SKM-1 (cell line): ENCODE measurements around the gene RASSF1.

Experiments used
- DNase-seq: peaks from one replicate; lab custom pipeline; 2025; ENCODE audit not compliant: unreplicated experiment; lab: John Stamatoyannopoulos, UW

The RASSF1 gene

GRCh38 chr3:50302095-50303012 lies 38.3 kb downstream of the RASSF1 start:
- no peak for DNase-seq

- no peak for DNase-seq
Measured at GRCh38 chr3:50300681-50301254, 39.9 kb downstream of the RASSF1 start.

- peak; percentile 69 for DNase-seq
Measured at GRCh38 chr3:50299929-50300680, 40.5 kb downstream of the RASSF1 start.

- no peak for DNase-seq
Measured at GRCh38 chr3:50299638-50299928, 41.1 kb downstream of the RASSF1 start.

- peak; percentile 97 for DNase-seq
Measured at GRCh38 chr3:50298836-50299637, 41.6 kb downstream of the RASSF1 start, which contains the start of the genes HYAL3 and NAA80. TSS of gene HYAL3 (minus strand) at chr3:50299405. CDS start at chr3:50295602, 3,803 bp downstream. TSS of gene NAA80 (minus strand) at chr3:50299405. CDS start at chr3:50297463, 1,942 bp downstream.

GRCh38 chr3:50297896-50298725 lies 42.5 kb downstream of the RASSF1 start:
- DNase-seq: no peak

- DNase-seq: no peak
Measured at GRCh38 chr3:50297384-50297775, 43.3 kb downstream of the RASSF1 start.

- DNase-seq: no peak
Measured at GRCh38 chr3:50296721-50297383, 43.8 kb downstream of the RASSF1 start.

GRCh38 chr3:50295553-50296431 lies 44.8 kb downstream of the RASSF1 start:
- DNase-seq: no peak

- DNase-seq: no peak
Measured at GRCh38 chr3:50294492-50295403, 45.9 kb downstream of the RASSF1 start.

GRCh38 chr3:50294089-50294488 lies 46.5 kb downstream of the RASSF1 start:
- DNase-seq: no peak

- no peak for DNase-seq
Measured at GRCh38 chr3:50293079-50293801, 47.4 kb downstream of the RASSF1 start.

GRCh38 chr3:50292159-50293078 lies 48.2 kb downstream of the RASSF1 start, which contains the start of gene IFRD2:
TSS of gene IFRD2 (minus strand) at chr3:50292429. CDS start at chr3:50292274, 155 bp downstream.
- DNase-seq: peak; percentile 97

GRCh38 chr3:50290161-50290641 lies 50.4 kb downstream of the RASSF1 start:
- no peak for DNase-seq

GRCh38 chr3:50289130-50289529 lies 51.5 kb downstream of the RASSF1 start:
- DNase-seq: no peak
